GM18517 (cell line): Measurements from ENCODE around the gene MRPS35.

Experiments used
- ATAC-seq: cut with Tn5 transposase; IDR thresholded peaks from one replicate; pipeline ENCODE4 v1.9.1; 2021; ENCODE audit warnings: mild to moderate bottlenecking, moderate library complexity; ENCODE audit not compliant: unreplicated experiment

The MRPS35 gene

DNA sequence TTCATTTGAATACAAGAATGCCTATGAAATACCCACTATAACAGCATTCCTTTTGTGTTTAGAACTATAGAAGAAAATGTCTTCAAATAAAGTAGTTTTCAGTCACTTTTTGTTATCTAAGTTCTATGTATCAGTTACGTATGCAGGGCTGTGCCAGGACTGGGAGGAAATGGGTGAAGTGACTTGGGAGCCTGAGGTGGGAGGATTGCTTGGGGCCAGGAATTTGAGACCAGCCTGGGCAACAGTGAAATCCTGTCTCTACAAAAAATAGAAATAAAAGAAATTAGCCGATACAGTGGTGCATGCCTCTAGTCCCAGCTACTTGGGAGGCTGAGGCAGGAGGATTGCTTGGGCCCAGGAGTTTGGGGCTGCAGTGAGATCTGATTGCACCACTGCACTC lies 92.3 kb downstream of the MRPS35 start:
- no peak for ATAC-seq

DNA sequence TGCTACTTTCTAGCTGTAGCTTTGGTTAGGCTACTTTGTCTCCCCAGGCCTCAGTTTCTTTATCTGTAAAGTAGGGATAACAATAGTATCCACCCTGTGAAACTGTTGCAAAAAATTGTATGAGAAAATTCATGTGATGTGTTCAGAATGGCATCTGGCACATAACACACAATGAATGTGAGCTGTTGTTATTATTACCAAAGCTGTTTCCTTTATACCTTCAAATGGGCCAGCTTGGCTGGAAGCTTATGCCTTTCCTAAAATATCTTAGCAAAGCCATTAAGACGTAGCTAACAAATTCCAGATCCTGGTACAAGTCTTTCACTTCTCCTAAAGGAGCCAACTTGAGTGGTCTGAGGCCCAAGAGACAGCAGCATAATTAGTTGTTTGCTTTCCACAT lies 94.6 kb downstream of the MRPS35 start:
- no peak for ATAC-seq
